Myocyte (in vitro differentiated cells): ENCODE results near the gene AP1M1. TPM values are rescaled to one million over a fixed set of nuclear protein-coding genes. Genes with fewer than 3 reads are reported as not detected.

ENCODE experiments used
- DNase-seq: peaks from one replicate; pipeline ENCODE4 v3.0.0-alpha.2; 2012; ENCODE audit warnings: low read depth
- total RNA-seq: library from RNA; depleted of rRNA; stranded (reverse); fragments of >200 nt; gene quantifications from 2 replicates; pipeline ENCODE4 v1.2.3, GENCODE V29; 2014

The AP1M1 gene
- total RNA-seq, 1 donor from 2014 or later: 82.6 TPM

DNA sequence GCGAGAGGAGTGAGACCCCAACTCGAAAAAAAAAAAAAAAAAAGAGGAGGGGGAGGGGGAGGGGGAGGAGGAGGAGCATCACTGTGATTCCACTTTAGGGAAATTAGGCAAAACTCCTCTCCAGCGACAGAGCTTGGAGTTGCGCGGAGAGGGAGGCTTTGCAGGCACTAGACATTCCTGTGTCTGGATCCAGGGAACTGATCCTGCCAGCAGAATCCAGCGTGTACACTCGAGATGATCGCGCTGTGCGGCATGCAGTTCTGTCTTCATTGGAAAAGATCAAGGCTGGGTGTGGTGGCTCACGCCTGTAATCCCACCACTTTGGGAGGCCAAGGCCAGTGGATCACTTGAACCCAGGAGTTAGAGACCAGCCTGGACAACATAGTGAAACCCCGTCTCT is 97.3 kb downstream of the AP1M1 start:
- no peak for DNase-seq

Other genes starting within 250 kb of the AP1M1 start
- gene OR10H4, start 248.9 kb upstream of the AP1M1 start, total RNA-seq: not detected in 2 replicates
- gene TPM4, start 121.4 kb upstream of the AP1M1 start, total RNA-seq: 324 and 355 TPM in 2 replicates
- gene RAB8A, start 86.0 kb upstream of the AP1M1 start, total RNA-seq: 23.8 and 29.2 TPM in 2 replicates
- gene HSH2D, start 54.2 kb upstream of the AP1M1 start, total RNA-seq: not detected in 2 replicates
- not detected in 2 replicates for gene CIB3, start 24.4 kb upstream of the AP1M1 start, total RNA-seq
- 98.4 and 108 TPM in 2 replicates for gene FAM32A, start 12.5 kb upstream of the AP1M1 start, total RNA-seq
- gene KLF2, start 126.9 kb downstream of the AP1M1 start, total RNA-seq: 9.2 and 13.7 TPM in 2 replicates